Stimulated activated memory B cell treated with anti-CD40 and anti-IgM and Interleukin-4, amounts not matched to agents 10 μg/mL and 1 μg/mL and 100 μg/mL, for 72 hours (primary cell): ENCODE results near the gene SUN1.
A peak's percentile ranks its signal among the peaks of the same experiment; 100 is the strongest.
"Not testable (repeated sequence)": the region's sequence is repeated elsewhere in the genome, so short reads cannot be mapped to it uniquely, and the experiment has no call there.

Experiments used
- ATAC-seq: fragments of 150-1000 bp; cut with Tn5 transposase; 2 replicates; pipeline ENCODE4 v1.10.0; 2021
- H3K27ac Mint-ChIP-seq: one replicate; pipeline ENCODE4 v1.8.0; 2022; ENCODE audit warnings: mild to moderate bottlenecking, mixed read lengths
- H3K27me3 Mint-ChIP-seq: one replicate; pipeline ENCODE4 v1.8.0; 2022; ENCODE audit warnings: mixed read lengths
- H3K36me3 Mint-ChIP-seq: one replicate; pipeline ENCODE4 v1.8.0; 2022; ENCODE audit warnings: mixed read lengths
- H3K4me1 Mint-ChIP-seq: one replicate; pipeline ENCODE4 v1.8.0; 2022; ENCODE audit warnings: mixed read lengths
- H3K4me3 Mint-ChIP-seq: one replicate; pipeline ENCODE4 v1.8.0; 2022; ENCODE audit warnings: mild to moderate bottlenecking, moderate library complexity, mixed read lengths
- H3K9me3 Mint-ChIP-seq: one replicate; pipeline ENCODE4 v1.8.0; 2022; ENCODE audit warnings: mixed read lengths

Gene SUN1

GRCh38 chr7:921581-922333, 89.5 kb downstream of the SUN1 start:
- Mint-ChIP-seq H3K36me3 (peaks cover 15% of the 10 kb centered on the region), H3K27ac (peak overlapping the region; percentile 85), H3K4me3 (peak overlapping the region; percentile 57), H3K27me3 (no peaks in the 10 kb centered on the region), H3K4me1 (peaks cover 45% of the 10 kb centered on the region), H3K9me3 (no peaks in the 10 kb centered on the region)
- ATAC-seq: no peak

- Mint-ChIP-seq H3K27me3 (no peaks in the 10 kb centered on the region), H3K9me3 (no peaks in the 10 kb centered on the region), H3K4me1 (peaks cover 52% of the 10 kb centered on the region), H3K4me3 (peak overlapping the region; percentile 71), H3K36me3 (peaks cover 15% of the 10 kb centered on the region), H3K27ac (peak overlapping the region; percentile 85)
- no peak for ATAC-seq
Observed at GRCh38 chr7:922334-923107, 90.2 kb downstream of the SUN1 start.

GRCh38 chr7:923108-924041, 91.1 kb downstream of the SUN1 start:
- H3K9me3 Mint-ChIP-seq: no peaks in the 10 kb centered on the region
- peaks cover 59% of the 10 kb centered on the region for H3K4me1 Mint-ChIP-seq
- peaks cover 10% of the 10 kb centered on the region for H3K36me3 Mint-ChIP-seq
- peak; percentile 84 for ATAC-seq
- no peaks in the 10 kb centered on the region for H3K27me3 Mint-ChIP-seq
- peak overlapping the region; percentile 71 for H3K4me3 Mint-ChIP-seq
- peak overlapping the region; percentile 85 for H3K27ac Mint-ChIP-seq

GRCh38 chr7:924042-924441, 91.8 kb downstream of the SUN1 start:
- ATAC-seq, H3K36me3 Mint-ChIP-seq, H3K9me3 Mint-ChIP-seq, H3K27me3 Mint-ChIP-seq, H3K4me3 Mint-ChIP-seq: not testable (repeated sequence)
- Mint-ChIP-seq H3K4me1 (peaks cover 66% of the 10 kb centered on the region), H3K27ac (peak overlapping the region; percentile 85)
